ENCODE measurements around the gene MYO6.

The MYO6 gene

GRCh38 chr6:75766387-75766786 is 17.3 kb downstream of the MYO6 start:
- DNase-seq (ENCODE audit: low spot score): no peak

GRCh38 chr6:75770844-75771243 is 21.8 kb downstream of the MYO6 start:
- no peak for DNase-seq (ENCODE audit: low spot score)

- peak; percentile 17 for DNase-seq (ENCODE audit: low spot score)
These were observed 26.2 kb downstream of the MYO6 start for GRCh38 chr6:75775219-75775618.

GRCh38 chr6:75776461-75776860 is 27.4 kb downstream of the MYO6 start:
- no peak for DNase-seq (ENCODE audit: low spot score)

- no peak for DNase-seq (ENCODE audit: low spot score)
These were observed 29.7 kb downstream of the MYO6 start for GRCh38 chr6:75778757-75779156.

GRCh38 chr6:75786152-75786551 is 37.1 kb downstream of the MYO6 start:
- DNase-seq (ENCODE audit: low spot score): no peak

GRCh38 chr6:75788894-75789293 is 39.9 kb downstream of the MYO6 start:
- DNase-seq (ENCODE audit: low spot score): no peak

- DNase-seq (ENCODE audit: low spot score): no peak
These were observed 42.8 kb downstream of the MYO6 start for GRCh38 chr6:75791881-75792280.

GRCh38 chr6:75794351-75794846 is 45.4 kb downstream of the MYO6 start:
- DNase-seq (ENCODE audit: low spot score): no peak

GRCh38 chr6:75794954-75795739 is 46.1 kb downstream of the MYO6 start:
- DNase-seq (ENCODE audit: low spot score): no peak

GRCh38 chr6:75796723-75797122 is 47.7 kb downstream of the MYO6 start:
- no peak for DNase-seq (ENCODE audit: low spot score)

- DNase-seq (ENCODE audit: low spot score): no peak
These were observed 51.1 kb downstream of the MYO6 start for GRCh38 chr6:75800133-75800532.

GRCh38 chr6:75800708-75801505 is 51.9 kb downstream of the MYO6 start:
- DNase-seq (ENCODE audit: low spot score): peak; percentile 9

- peak; percentile 78 for DNase-seq (ENCODE audit: low spot score)
These were observed 53.3 kb downstream of the MYO6 start for GRCh38 chr6:75802366-75802765.

GRCh38 chr6:75808507-75808906 is 59.5 kb downstream of the MYO6 start:
- no peak for DNase-seq (ENCODE audit: low spot score)

GRCh38 chr6:75812560-75812959 is 63.5 kb downstream of the MYO6 start:
- DNase-seq (ENCODE audit: low spot score): no peak

GRCh38 chr6:75813476-75814250 is 64.6 kb downstream of the MYO6 start:
- peak; percentile 52 for DNase-seq (ENCODE audit: low spot score)

- no peak for DNase-seq (ENCODE audit: low spot score)
These were observed 66.7 kb downstream of the MYO6 start for GRCh38 chr6:75815756-75816155.

GRCh38 chr6:75818098-75818855 is 69.2 kb downstream of the MYO6 start:
- DNase-seq (ENCODE audit: low spot score): peak; percentile 46

- DNase-seq (ENCODE audit: low spot score): no peak
These were observed 70.9 kb downstream of the MYO6 start for GRCh38 chr6:75819776-75820487.

GRCh38 chr6:75824160-75824559 is 75.1 kb downstream of the MYO6 start:
- DNase-seq (ENCODE audit: low spot score): no peak
